ENCODE data around the gene TM2D1. TPM values are rescaled to one million over a fixed set of nuclear protein-coding genes. Genes with fewer than 3 reads are reported as not detected.
A peak's percentile ranks its signal among the peaks of the same experiment; 100 is the strongest.
"Not testable (repeated sequence)": the region's sequence is repeated elsewhere in the genome, so short reads cannot be mapped to it uniquely, and the experiment has no call there.

TM2D1 gene
- polyA plus RNA-seq (ENCODE audit: insufficient read length), result 87.8 TPM
- long read RNA-seq, donor 1, transcript TM2D1-212 (7 exons, 969 nt), result major isoform, 14 of 20 reads
- long read RNA-seq, donor 1, partial matches to known transcripts, result 0 of 20 reads
- long read RNA-seq, donor 1, other reads (novel, unspliced or antisense), result 0 of 20 reads
- long read RNA-seq, donor 2, transcript TM2D1-212 (7 exons, 969 nt), result major isoform, 14 of 23 reads
- long read RNA-seq, donor 2, partial matches to known transcripts, result 0 of 23 reads
- long read RNA-seq, donor 2, other reads (novel, unspliced or antisense), result 7 of 23 reads
- long read RNA-seq, donor 3, transcript TM2D1-212 (7 exons, 969 nt), result major isoform, 13 of 14 reads
- long read RNA-seq, donor 3, partial matches to known transcripts, result 0 of 14 reads
- long read RNA-seq, donor 3, other reads (novel, unspliced or antisense), result 0 of 14 reads
- long read RNA-seq, donor 4, partial matches to known transcripts, result 0 of 4 reads
- long read RNA-seq, donor 4, other reads (novel, unspliced or antisense), result 0 of 4 reads
- long read RNA-seq, donor 5, transcript TM2D1-212 (7 exons, 969 nt), result major isoform, 24 of 34 reads
- long read RNA-seq, donor 5, partial matches to known transcripts, result 0 of 34 reads
- long read RNA-seq, donor 5, other reads (novel, unspliced or antisense), result 9 of 34 reads
- long read RNA-seq, donor 6, transcript TM2D1-212 (7 exons, 969 nt), result major isoform, 12 of 15 reads
- long read RNA-seq, donor 6, partial matches to known transcripts, result 0 of 15 reads
- long read RNA-seq, donor 6, other reads (novel, unspliced or antisense), result 0 of 15 reads
- long read RNA-seq, donor 7, transcript TM2D1-212 (7 exons, 969 nt), result major isoform, 20 of 28 reads
- long read RNA-seq, donor 7, partial matches to known transcripts, result 0 of 28 reads
- long read RNA-seq, donor 7, other reads (novel, unspliced or antisense), result 6 of 28 reads
- long read RNA-seq, donor 8, transcript TM2D1-212 (7 exons, 969 nt), result major isoform, 7 of 13 reads
- long read RNA-seq, donor 8, partial matches to known transcripts, result 5 of 13 reads
- long read RNA-seq, donor 8, other reads (novel, unspliced or antisense), result 0 of 13 reads

DNA sequence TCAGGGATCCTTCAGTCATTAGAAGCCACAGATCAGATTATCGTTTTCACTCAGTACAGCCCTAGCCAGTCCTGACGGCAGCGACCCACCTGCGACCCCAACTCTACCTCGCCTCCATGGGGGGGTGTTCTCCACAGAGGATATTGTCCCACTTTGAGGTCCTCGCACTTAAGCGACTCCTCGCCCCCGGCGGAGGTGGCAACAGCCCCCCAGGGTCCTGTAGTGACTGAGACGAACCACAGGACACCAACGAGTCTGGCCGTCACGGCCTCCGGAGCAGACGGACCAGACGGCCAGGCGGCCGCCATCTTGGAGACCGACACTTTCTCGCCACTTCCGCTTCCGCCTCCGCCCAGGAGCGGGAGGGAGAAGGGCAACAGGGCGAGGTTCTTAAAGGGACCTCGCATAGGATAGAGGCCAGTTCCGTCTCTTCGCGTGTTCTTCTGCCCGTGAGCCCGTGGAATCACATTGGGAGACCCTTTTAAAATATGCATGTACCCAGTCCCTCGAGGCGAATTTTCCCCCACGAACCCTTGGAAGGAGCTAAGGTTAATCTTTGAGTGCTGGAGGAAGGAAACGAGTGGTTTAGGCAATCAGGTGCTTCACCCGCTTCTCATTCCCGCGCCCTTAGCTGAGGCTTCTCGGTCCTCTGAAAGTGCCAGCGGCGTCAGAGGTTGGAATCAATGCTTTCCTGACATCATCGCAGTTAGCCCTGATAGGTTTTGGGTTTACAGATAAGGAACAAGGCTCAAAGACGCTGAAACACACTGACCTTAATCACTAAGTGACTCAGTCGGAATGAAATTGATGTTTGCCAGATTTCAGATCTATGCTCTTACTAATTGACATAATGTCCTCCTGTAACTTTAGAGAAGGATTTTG, at the start of gene TM2D1:
Gene TM2D1, minus strand, starts transcription at position 329 of the 882 bp plus-strand sequence. Its CDS starts 21 bp downstream, at position 308.
- DNase-seq, result peak; percentile 91

DNA sequence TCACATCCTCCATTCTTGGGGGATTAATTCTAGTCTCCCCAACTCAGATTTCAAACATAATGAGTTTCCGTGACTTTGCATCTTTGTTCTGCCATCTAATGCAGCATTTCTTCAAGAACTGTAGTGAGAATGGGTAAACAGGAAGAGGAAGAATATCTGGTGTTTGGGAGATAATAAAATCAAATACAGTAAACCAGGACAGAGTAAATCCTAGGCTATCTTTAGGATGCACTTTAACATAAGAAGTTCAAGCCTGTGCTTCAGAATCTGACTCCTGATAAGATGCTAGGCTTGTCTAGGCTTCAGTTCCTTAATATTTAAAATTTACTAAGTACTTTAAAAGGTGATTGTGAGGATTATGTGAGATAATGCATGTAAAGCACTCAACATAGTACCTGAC, 45.2 kb upstream of the TM2D1 start:
- DNase-seq, result no peak

DNA sequence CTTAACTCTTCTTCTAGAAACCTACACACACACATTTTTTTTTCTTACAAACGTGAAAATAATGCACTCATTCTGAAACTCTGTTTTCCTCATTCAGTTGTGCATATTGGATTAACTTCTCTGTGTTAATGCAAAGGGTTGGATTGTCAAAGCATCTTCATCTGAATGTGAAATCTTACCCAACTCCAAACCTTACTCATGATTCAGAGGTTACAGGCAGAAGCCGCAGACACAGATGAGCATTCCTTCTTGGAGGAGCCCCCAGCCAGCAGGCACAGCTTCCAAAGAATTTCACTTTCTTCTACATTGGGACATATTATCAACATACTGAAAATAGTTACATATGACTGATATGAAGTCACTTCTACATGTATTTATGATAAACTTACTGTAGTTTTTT, 33.0 kb upstream of the TM2D1 start:
- no peak for DNase-seq

DNA sequence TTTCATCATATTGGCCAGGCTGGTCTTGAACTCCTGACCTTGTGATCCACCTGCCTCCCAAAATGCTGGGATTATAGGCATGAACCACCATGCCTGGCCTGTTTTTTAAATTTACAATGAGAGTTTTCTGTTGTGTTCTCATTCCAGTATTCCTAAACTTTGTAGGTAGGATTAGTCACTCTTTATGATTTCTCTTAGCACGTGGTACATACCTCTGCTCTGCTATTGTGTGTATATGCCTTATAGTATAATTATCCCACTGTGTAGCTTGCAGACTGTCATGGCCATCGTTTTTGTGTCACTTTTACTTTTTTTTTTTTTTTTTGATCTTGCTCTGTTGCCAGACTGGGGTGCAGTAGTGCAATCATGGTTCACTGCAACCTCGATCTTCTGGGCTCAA, 31.8 kb upstream of the TM2D1 start:
- no peak for DNase-seq

DNA sequence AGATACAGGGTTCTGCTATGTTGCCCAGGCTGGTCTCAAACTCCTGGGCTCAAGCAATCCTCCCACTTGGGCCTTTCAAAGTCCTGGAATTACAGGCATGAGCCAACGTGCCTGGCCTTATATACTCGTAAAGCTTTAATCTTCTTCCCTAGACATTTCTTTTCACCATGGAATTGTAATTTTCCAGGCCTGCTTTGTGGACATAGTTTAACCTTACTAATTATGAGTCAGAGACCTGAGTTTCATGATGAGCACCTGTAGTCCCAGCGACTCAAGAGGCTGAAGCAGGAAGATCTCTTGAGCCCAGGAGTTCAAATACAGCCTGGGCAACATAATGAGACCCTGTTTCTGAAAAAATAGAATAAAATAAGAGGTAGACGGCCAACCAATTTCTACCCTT, 29.6 kb upstream of the TM2D1 start:
- no peak for DNase-seq

DNA sequence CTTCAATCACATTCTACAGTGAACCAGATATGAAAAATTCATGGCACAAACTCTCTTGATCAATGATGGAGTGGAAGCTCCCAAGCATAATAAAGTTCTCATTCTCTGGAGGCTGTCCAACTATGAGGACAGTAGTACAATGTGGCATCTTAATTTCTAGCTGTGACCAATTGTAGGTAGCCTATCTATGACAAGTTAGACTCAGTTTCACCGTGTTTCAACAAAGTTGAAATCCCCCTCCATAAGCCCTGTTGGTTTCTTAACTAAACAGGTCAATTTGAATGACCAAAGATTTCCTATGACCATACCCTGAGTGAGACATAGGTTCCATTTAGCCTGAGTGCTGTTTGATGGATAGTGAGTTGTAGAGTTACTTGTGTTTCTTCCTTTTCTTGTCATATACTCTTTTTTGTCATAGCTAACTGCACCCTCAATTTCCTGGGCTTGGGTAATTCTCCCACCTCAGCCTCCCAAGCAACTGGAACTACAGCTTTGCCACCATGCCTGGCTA, 29.1 kb upstream of the TM2D1 start:
- no peak for DNase-seq

DNA sequence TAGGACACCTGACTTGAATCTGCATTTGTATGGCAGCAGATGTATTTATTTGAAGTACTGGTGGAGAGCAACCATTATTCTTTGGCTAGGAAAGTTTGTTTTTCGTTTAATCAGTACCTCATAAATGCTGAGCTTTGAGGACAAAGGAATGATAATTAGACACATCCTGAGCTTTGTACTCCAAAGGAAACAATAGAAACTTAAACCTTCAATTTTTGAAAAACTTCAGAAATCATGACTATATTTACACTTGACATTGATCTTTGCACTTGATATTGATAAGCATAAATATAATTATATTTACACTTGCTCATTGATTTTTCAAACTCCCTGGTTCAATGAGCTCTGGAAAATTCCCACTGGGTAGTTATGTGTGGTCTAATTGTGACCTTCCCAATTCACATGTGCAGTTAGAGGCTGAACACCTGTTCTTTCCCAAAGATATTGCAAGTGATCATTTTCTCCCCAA, 28.0 kb upstream of the TM2D1 start:
- no peak for DNase-seq

DNA sequence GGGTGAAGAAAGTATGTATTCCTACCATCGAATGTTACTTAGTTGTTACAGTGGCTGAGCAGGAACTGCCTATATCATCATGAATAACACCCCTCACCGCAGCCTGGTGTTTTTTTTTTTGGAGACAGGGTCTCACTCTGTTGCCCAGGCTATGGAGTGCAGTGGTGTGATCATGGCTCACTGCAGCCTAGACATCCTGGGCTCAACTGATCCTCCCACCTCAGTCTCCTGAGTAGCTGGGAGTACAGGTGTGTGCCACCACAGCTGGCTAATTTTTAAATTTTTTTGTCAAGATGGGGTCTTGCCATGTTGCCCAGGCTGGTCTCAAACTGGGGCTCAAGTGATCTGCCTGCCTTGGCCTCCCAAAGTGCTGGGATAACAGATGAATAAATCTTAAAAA, 24.6 kb upstream of the TM2D1 start:
- DNase-seq, result no peak

DNA sequence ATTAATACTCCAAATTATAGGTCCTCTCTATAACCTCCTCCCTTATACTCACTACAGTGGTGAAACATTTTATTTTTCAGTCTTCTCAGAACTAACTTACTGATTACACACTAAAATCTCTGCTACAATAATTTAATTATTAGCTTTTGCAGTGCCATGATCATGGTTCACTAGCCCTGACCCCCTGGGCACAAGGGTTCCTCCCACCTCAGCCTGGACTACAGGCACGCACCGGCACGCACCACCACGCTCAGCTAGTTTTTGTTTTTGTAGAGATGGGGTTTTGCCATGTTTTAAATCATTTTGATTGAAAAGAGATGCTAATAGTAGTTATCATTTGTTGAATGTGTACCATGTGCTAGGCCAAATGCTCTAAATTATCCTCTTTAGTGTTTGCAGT, 23.6 kb upstream of the TM2D1 start:
- no peak for DNase-seq

DNA sequence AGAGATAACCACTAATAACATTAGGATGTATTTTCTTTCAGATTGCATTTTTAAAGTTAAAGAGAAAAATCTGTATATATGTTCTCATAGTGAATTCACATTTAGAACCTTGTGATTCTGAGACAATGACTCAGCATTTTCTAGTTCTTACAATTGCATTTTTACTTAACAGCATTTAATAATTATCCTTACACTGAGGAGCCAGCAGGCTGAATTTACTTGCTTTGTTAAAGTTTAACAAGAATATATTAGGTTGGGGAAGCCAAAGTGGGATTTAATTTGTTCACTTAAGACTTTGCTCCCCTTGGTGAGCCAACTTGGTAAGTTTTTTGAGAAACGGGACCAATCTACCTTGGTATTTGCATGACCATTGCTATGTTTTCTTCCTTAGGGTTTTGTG, 21.9 kb upstream of the TM2D1 start:
- no peak for DNase-seq

DNA sequence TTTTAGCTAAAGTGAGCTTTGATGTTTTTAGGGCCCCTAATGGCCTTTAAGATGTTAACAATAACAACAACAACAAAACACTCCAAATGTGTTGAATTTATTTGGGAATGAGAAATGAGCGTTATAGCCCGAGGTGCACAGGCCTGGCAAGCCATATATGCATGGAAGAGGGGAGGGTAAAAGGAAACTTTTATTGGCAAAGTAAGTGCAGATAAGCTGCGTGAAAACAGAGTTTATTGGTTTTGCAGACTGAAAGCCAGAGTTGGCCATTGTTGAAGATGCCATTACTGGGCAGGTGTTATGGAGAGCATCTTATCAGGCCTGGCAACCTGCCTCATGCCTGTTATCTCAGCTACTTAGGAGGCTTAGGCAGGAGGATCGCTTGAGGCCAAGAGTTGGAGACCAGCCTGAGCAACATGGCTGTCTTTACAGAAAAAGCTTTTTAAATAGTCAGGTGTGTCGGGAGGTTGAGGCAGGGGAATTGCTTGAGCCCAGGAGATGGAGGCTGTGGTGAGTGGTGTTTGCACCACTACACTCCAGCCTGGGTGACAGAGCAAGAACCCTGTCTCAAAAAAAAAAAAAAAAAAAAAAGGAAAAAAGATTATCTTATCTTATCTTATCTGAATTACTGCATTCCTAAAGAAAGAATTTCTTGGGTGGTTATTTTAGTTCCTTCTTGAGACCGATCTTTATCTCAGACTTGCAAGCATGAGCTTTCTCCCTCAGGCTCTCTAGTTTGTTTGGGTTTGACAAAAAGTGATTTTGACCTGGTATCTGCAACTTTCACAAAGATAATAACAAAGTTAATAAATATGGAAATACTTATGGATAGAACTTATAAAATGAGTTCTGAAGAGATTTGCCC, 19.0 kb upstream of the TM2D1 start:
- DNase-seq, result no peak

DNA sequence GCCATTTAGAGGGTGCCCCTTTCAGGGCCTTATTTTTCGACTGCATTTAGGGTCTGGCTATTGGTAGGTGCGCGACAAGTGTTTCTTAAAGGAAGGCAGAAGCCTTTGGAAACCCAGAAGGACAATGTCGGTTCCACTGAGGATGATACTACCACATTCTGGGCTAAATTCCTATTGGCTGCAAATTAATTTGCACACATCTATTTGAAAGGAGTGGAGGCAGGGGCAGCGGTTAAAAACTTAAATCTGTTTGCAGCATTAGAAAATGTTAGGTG, 18.4 kb upstream of the TM2D1 start:
- DNase-seq, result no peak

DNA sequence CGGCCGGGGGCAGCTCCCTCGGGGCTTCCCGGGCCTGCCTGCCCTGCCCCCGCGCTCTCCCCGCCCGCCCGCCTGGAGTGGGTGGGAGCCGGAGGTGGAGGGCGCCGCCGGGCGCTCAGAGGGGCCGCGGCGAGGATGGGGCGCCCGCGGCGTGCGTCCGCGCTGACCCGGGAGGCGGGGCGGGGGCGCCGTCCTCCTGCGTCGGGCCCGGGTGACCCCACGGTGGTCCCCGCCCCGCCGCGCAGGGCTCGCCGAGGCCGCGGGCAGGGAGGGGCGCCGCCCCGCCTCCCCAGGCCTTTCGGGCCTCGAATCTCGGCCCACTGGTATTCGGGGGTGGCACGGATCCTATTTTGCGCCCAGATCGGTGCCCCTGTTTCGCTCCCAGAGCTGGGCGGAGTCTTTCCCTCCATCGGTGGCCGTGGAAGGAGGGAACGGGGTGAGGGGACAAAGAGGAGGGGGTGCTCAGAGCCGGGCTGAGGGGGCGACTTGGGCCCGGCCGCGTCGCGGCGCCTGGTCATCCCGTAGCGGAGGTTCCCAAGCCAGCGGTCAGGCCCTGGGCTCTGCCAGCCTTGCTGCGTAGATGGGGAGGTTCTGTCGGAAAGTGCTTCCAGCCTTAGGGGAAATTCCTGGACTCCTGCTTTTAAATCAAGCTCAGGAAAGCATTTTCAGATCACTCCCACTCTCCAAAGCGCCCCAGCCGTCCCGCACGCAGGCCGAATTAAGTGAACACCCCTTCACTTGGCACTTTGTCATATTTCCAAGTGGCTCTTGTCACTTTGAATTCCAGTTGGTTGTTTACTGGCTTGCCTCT, 17.9 kb upstream of the TM2D1 start:
- DNase-seq, result peak; percentile 50

DNA sequence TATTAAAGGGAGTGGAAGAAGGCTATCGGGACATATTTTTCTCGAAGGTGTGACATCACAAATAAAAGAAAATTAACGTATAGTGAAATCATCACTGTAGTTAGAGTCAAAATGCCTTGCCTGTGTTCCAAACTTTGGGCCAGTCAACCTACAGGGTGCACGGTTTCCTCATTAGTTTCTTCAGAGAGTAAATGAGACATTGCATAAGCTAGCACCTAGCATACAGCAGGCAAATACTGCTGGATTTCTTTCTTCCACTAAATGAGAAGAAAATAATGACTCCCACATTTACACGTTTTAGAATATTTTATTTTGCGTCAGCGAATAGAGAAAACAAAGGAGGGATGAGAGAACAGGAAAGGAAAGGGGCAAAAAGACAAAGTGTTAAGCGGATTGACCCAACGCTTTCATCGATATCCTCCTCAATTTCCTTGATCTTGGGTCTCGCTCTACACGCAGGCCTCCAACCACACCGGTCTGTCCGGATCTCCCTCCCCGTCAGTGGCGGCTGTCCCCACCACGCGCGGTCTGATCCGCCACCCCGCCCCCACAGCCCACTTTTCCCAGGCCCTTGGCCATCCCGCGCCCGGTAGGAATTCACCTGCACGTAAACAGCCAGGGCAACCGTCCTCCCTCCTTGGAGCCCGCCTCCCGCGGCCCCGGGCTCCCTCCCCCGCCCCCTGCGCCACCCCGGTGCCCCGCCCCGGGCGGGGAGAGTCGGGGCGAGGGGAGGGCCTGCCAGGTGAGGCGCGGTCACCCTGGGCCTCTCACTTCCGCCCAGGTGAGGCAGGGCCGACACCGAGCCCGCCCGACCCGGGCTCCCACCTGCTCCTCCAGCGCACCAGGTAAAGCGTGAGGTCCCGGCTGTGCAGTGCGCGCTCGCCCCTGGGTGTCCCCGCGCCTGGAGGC, 17.0 kb upstream of the TM2D1 start, which contains the start of gene PATJ:
Gene PATJ, plus strand, starts transcription at position 770 of the 909 bp plus-strand sequence. CDS start 20,413 bp downstream, outside the sequence.
- peak; percentile 80 for DNase-seq

DNA sequence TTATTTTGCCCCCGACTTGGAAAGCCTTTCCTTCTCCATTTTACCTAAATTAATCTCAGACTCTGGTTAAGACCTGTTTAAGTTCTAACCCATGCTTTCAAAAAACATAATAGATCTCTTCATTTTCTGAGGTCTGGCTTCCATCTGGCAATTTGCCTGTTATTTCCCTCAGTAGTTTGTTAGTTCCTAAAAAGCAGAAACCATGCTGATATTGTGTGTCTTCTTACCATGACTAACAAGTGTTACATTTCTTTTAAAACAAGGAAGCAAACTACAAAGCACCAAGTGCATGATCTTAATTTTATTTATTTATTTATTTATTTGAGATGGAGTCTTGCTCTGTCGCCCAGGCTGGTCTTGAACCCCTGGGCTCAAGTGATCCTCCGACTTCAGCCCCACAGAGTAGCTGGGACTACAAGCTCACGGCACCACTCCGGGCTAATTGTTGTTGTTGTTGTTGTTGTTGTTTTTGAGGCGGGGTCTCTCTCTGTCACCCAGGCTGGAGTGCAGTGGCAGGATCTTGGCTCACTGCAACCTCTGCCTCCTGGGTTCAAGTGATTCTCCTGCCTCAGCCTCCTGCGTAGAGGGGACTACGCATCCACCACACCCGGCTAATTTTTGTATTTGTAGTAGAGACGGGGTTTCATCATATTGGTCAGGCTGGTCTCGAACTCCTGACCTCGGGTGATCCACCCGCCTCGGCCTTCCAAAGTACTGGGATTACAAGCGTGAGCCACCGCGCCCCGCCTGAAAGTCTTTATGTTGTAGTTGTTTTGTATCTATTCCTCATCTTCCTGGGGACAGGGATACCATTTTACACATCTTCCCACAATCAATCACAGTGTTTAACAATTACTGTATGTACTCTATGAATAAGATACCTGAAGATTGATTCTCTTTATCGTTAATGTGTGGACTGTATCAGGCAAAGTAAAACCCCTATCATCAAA, 16.1 kb upstream of the TM2D1 start:
- DNase-seq, result no peak

DNA sequence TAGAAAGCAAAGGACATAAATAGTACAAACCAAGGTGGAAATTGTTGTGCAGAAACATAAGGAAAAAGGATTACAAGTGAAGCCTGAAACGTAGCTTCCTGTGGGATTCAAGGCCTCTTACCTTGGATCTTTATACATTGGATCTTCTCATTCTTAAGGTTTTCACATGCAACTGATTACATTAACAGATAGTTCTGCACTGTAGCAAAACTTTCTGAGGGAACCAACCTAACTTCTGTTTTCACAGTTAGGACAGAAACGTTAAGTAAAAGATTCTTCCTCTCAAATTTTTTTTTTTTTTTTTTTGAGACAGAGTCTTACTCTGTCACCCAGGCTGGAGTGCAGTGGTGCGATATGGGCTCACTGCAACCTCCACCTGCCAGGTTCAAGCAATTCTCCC, 7.8 kb upstream of the TM2D1 start:
- DNase-seq, result no peak

DNA sequence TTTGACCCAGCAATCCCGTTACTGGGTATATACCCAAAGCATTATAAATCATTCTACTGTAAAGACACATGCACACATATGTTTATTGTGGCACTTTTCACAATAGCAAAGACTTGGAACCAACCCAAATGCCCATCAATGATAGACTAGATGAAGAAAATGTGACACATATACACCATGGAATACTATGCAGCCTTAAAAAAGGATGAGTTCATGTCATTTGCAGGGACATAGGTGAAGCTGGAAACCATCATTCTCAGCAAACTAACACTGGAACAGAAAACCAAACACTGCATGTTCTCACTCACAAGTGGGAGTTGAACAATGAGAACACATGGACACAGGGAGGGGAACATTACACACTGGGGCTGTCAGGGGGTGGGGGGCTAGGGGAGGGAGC, 5.7 kb upstream of the TM2D1 start:
- DNase-seq, result not testable (repeated sequence)
